Hindlimb muscle (tissue), 1 donor: ENCODE results near the gene PCGF5. TPM values are rescaled to one million over a fixed set of nuclear protein-coding genes. Genes with fewer than 3 reads are reported as not detected.
"Not testable (repeated sequence)": the region's sequence is repeated elsewhere in the genome, so short reads cannot be mapped to it uniquely, and the experiment has no call there.

Experiments used
- DNase-seq: peaks from one replicate; pipeline ENCODE4 v3.0.0-alpha.2; 2013
- polyA plus RNA-seq: library from polyadenylated mRNA; unstranded; fragments of 120-200 nt; gene quantifications from one replicate; pipeline ENCODE4 v1.2.1, GENCODE V29; 2013; ENCODE audit not compliant: insufficient read length

PCGF5 gene
- 15.6 TPM for polyA plus RNA-seq

DNA sequence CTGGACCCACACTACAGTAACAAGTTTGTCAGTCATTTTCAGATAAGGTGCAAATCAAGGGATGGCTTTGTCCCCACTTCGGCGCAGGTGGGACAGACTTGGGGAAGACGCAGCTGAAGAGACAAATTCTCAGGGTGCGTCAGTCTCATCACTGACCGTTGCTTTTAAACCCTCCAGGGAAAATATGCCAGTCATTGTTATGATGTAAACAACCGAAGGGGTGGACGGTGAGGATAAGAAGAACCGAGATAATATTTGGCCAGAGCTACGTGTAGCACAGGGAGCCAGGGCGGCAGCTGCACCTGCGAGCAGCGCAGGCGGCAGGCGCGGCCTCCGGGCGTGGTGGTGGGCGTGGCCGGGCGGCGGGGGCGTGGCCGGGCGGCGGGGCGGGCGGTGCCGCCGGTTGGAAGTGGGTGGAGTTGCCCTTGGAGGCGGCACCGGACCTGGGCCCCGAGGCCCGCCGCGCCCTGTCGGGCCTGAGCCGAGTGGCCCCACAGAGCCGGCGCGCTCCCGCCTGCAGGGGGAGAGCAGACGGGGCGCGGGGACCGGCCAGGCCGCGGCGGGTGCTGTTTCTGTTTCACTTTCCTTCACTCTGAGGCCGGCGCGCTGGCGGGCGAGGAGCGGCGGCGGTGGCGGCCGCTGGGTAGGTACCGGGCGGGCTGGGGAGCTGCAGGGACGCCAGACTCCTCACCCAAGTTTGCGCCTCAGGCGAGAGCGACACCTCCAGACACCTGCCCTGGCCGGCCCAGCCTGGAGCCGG lies at the start of gene PCGF5:
Gene PCGF5 (plus strand): TSS at position 470 of the 760 bp plus-strand sequence. CDS start 2,209 bp downstream, outside the sequence.
- DNase-seq: peak; percentile 81

DNA sequence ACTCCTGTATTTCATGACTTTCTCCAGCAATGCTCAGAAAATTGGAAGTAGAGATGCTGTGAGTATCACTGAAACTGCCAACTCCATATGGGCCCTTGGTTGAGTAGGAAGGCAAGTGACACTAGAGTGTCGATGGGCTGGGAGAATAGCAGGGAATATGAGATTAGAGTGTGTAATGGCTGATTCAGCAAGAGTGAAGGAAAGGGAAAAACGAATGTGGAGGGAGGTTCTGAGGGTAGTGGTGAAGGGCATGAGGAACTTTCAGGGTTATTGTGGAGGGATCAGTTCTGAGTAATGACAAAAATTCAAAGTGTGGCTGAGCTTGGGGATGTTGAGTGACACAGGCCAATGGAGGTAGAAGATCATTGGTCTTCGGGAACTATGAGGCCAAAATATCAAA lies 49.0 kb upstream of the PCGF5 start:
- no peak for DNase-seq

DNA sequence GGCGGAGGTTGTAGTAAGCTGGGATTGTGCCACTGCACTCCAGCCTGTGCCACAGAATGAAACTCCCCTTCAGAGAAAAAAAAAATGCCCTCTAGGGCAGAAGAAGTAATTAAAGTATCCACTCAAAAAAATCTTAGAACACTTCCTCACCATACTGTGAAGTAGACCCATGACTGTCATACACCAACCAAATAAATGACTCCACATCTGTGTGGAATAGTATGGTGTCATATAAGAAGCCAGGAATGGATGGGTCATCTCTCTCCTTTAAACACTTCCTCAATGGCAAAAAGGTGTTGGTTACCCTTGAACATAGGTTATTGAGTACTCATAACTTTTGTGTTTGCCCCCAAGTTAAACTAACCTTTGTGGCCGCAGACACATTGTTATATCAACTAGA lies 48.1 kb upstream of the PCGF5 start:
- no peak for DNase-seq

DNA sequence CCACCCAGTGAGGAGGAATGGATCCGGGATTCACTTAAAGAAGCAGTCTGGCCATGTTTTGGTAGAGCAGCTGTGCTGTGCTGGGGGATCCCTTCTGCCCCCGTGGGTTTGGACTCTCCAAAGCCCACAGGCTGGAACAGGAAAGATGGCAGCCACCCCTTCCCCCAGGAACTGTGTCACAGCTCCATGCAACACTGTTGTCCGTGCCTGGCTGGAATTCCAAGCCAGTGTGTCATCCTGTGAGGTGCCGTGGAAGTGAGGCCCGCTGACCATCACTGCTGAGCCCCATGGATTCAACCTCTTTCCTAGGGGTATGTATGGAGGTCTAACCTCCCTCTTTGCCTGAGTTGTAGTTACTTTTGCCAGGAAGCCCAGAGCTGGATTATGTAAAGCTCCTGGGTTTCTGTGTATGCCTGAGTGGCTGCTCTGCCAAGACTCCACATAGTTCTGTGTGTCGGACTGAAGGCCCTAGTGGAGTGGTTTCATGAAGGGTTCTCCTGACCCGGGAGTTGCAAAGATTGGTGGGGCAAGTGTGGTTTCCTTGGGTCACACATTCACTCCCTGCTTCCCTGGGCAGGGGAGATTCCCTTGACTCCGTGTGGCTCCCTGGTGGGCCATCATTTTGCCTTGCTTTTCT lies 35.1 kb upstream of the PCGF5 start:
- DNase-seq: no peak

DNA sequence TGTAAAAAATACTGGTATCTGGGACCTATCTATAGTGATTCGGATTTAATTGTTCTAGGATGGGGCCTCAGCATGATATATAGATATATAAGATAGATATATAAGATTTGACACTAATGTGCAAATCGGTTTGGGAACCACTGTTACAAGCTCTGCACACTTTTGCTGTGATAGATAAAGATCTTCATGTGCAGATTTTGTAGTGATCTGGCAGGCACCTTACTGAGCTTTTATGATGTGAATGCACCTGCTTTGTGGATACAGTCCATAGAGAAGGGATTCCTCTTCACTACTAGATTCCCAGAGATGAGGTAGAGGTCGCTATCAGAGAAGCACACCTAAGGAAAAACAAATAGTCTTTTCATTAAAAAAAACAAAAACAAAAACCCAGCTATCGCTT lies 33.3 kb upstream of the PCGF5 start:
- DNase-seq: no peak

DNA sequence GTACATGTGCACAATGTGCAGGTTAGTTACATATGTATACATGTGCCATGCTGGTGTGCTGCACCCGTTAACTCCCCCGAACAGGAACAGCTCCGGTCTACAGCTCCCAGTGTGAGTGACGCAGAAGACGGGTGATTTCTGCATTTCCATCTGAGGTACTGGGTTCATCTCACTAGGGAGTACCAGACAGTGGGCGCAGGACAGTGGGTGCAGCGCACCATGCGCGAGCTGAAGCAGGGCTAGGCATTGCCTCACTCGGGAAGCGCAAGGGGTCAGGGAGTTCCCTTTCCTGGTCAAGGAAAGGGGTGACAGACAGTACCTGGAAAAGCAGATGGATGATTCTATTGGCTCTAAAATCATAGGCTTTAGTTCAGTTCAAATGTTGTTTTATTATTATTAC lies 32.5 kb upstream of the PCGF5 start:
- not testable (repeated sequence) for DNase-seq

DNA sequence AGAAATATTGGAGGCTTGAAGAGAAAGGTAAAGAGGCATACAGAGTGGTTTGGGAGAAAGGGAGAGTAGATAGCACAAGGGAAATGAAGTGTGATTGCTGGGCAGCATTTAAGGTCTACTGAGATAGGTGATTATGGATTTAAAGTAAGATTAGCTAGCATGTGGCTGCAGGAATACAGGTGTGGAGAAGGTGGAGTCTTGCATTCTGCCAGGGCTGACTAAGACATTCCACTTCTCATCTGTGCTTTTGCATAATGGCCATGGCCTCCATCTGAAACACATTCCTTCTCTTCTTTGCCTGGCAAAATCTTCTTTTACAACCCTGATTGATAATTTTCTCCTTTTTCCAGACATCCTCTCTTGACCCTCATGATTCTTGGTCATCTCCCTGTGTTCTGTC lies 31.6 kb upstream of the PCGF5 start:
- no peak for DNase-seq

DNA sequence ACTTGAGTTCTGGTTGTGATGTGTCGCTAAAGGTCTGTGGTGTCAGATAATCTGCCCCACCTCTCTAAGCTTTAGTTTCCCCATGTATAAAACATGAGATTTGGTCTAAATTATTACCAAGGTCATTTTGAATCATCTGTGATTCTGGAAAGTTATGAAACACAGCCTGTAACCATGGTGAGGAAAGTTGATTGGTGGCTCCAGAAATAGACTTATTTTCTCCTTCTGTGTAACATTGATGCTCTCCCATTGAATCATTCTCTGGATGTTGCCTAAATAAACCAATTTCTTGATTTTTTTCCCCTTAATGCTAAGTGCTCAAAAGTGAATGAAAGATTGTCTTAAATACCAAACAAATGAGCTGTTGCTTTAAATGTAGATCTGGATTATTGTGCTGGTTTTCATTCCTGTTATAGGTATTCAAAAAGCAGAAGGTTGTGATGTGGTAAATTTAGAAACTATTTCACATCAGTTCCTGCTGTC lies 30.0 kb upstream of the PCGF5 start:
- DNase-seq: no peak

DNA sequence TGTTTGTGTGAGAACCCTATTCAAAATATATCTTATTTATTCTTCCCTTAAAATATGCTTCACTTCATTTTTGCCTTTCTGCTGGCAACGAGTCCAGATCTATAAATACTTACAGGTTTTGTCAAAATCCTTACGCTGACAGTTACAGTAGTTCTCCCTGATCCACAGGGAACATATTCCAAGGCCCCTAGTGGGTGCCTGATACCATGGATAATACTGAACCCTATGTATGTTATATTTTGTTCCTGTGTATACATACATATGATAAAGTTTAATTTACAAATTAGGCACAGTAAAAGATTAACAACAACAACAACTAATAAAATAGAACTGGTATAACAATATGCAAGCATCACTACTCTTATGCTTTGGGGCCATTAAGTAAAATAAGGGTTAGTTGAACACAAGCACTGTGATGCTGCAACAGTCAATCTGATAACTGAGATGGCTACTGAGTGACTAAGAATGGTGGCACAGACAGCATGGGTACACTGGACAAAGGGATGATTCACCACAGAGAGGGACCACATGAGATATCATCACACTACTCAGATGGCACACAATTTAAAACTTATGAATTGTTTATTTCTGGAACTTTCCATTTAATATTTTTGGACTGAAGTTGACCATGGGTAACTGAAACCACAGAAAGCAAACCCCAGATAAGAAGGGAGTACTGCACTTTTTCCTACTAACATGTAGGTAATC lies 29.4 kb upstream of the PCGF5 start:
- no peak for DNase-seq

DNA sequence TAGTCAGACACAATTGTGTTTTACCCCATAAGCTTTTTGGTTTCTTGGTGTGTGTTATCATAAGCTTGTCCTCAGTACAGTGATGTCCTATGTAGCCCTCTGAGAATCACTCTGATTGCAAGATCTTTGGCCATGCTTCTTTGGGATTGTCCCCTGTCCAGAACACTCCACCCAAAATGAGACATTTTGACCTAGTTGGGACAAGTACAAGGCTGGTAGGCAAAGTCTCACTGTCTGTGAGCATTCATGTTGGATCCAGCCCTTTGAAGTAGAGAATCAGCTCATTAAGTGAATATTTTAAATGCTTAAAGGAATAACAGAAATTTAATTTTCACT lies 28.9 kb upstream of the PCGF5 start:
- DNase-seq: no peak

DNA sequence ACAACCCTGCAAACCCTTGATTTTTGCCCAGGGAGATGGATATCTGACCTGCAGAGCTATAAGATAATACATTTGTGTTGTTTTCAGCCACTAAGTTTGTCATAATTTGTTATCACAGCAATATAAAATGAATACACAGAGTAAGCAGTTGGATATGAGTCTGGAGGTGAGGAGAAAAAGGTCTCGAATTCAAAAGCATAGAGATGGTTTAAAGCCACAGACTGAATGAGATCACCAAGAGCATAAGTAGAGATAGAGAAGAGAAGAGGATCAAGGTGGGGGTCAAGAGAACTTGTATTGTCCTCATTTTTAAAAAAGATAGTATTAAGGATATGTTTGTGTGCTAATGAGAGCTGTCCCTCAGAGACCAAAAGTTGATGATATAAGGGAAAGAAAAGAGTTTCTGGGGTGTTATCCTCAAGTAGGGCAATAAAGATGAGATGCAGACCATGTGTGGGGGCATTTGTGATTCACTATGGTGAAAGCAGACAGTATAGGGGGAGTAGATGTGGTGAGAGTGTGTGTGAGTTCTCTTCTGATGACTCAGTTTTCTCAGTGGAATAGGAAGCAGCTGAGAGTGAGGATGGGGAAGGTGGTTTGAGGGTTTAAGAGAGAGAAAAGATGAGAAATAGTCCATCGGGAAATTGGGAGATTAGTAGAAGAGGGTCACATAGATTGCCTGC lies 25.8 kb upstream of the PCGF5 start:
- DNase-seq: no peak

DNA sequence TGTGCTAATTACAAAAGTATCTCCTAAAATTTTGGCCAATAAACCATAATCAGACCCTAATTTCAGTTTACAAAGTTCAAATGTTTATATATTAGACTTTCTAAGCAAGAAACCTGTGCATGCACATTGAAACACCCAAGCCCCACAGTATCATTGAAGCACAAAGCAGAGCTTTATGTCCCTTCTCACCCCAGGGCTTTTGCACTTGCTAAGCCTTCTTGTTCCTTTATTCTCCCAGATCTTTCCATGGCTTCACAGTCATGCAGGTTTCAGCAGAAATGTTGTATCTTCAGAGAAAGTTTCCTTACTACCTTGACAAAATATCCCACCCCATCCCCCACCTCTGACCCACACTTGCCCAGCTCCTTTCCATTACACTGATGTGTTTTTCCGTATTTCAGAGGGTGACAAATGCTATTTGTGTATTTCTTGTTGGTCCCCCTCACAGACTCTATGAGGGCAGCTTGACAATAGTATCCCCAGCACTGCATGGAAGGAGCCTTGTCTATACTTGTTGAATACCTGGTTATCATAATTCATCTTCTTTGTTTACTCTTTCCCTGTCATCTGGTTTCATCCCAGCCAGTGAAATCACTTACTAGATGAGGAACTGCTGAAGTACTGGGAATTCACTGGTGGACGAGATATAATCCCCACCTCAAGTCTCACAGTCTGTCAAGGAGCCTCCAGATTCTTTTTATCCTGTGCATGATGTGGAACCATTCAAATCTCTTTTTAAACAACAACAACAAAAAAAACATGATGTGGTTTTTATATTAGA lies 24.0 kb upstream of the PCGF5 start:
- no peak for DNase-seq

DNA sequence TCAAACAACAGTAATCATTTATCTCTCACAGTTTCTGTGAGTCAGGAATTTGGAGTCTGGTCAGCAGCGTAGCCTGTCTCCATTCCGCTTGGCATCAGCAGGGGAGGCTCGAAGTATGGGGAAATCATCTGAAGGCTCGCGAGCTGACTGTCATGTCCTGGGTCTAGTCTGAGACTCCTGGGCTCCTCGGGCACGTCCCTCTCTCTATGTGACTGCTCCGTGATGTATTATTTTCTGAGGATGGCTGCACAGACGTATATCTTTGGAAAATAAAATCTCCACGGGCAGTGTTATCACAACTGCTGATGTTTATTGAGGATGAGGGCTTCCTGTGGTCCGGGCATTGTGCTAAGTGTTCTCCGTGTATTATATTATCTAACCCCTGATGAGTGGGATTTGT lies 23.3 kb upstream of the PCGF5 start:
- no peak for DNase-seq

DNA sequence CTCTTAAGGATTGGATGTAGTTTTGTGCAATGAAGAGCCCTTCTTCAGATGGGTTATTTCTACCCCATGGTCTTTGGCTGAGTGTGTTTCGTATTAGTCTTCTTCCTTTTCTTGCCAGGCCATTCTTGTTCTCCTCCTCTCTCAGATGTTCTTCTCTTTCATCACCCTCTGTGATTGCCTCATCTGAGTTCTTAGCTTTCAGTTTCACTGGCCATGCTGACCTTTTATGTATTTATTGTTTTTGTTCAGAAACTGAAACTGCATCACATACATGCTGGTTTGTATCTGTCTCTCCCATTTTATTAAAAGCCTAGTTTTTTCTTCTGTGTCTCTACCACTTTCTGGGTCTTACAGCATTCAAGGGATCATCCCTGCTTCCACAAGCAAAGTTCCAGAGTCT lies 21.7 kb upstream of the PCGF5 start:
- no peak for DNase-seq

DNA sequence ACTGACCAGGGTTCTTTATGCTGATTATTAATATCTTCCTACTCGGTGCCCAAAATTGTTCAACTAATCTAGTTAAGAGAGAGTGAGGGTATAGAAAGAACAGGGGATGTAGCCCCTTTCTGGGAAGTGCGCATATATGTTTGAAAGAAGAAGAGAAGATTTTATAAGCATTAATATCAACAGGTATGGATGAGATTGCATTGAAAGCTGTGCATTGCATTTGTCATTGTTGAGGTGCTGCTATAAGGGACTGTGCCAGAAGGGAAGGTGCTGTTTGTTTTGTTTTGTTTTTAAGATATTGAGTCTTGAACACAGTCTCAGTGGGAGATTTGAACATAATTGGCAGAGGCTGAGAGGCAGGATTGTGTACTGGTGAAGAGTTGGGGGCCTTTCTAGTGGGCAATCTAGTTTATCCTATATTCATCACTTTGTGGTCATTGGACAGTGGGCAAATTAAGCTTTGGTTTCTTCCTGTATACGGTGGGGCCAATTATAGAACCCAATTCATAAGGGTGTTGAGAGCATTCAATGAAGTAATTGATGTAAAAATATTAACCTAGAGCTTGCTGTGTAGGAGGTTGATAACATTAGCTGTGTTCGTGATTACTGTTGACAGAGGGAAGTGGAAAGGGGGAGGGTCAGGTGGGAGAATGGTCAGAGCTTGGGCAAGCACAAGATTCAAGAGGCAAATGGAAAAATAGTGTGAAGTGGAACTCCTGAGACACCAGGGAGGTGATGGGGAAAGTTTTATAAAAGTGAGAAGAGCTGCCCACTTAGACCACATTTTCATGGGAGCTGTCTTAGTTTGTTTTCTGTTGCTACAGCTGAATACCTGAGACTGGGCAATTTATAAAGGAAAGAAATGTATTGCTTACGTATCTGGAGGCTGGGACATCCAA lies 19.9 kb upstream of the PCGF5 start:
- DNase-seq: no peak

DNA sequence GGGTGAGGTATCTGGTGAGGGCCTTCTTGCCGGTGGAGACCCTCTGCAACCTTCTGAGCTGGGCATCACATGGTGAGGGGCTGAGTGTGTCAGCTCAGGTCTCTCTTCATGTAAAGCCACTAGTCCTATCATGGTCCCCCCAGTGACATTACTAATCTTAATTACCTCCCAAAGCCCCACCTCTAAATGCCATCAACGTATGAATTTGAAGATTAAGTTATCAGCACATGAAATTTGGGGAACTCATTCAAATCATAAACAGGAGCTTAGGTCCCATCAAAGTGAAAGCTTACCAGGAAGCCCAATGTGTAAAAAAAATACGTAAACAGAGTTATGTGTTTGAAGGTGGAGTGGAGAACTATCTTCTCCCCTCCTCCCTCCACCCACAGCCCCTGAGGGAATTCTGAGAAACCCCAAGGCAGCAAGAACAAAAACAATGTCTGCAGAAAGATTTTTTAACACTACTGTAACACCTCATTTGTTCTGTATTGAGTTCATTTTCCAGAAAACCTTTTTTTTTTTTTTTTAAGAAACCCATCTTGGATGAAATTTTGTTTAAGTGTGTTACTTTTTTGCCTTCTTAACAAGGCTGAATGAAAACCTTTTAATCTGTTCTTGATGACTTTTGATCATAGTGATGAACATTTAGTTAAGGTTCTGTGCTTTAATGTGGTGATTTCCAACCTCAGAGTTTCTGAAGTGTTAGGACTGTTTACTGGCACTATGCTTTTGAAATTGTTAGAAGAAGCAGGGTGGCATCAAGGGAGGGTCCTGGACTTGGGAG lies 19.1 kb upstream of the PCGF5 start:
- no peak for DNase-seq

DNA sequence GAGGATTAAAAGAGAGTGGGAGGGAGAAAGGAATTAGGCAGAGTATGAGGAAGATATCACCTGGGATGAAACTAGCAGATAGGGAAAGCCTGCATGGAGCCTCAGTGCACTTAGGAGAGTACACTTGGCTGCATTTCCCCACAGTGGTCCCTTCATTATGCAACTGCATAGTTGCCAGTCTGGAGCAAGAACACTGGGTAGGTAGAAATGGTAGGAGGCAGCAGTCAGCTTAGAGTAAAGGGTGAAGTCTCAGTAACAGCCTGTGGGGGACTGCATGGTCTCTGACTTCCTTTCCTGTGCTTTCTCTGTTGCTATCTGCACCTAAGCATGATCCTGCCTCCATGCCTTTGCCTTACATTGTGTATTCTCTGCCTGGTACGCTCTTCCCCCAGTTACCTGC lies 14.0 kb upstream of the PCGF5 start:
- DNase-seq: no peak

DNA sequence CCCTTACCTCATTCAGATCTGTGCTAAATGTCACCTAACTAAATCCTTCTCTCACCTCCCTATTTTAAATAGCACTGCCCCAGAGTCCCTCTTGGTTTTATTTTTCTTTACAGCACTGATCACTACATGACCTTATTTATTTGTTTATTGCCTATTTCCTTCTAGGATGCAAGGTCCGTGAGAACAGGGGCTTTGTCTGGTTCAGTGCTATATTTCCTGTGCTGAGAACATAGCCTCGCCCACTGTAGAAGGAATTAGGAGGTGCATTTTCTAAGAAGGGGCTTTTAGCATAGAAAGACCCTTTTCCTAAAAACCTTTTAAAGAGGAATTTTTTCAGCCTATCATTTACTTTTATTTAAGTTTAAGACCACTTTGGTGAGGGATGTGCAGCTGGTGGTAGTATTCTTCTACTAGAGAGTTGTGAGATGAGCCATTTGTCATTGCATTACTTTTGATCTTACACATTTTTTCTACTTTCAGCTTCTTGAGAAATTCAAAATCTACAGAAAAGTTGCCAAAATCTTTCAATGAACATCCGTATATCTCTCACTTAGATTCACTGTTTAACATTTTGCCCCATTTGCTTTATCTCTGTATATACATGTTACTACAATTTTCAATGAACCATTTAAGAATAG lies 13.5 kb upstream of the PCGF5 start:
- no peak for DNase-seq

DNA sequence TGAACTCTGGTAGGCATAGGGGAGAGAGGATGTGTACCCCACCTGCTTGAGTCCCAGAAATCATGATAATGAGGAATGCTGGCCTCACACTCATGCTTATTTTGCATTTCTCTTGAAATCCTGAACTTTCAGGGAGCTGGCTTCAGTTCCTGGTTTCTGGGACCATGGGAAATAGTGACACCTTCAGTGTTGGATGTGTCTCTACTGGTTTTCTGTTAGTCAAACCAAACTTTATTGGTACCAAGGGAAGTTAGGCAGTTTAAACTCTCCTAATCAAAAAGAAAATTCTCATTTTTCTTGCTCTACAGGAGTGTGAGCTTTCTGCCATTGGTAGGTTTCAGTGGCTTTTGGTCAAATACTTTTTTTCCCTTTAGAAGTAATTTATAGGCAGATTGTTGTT lies 11.8 kb upstream of the PCGF5 start:
- DNase-seq: no peak

DNA sequence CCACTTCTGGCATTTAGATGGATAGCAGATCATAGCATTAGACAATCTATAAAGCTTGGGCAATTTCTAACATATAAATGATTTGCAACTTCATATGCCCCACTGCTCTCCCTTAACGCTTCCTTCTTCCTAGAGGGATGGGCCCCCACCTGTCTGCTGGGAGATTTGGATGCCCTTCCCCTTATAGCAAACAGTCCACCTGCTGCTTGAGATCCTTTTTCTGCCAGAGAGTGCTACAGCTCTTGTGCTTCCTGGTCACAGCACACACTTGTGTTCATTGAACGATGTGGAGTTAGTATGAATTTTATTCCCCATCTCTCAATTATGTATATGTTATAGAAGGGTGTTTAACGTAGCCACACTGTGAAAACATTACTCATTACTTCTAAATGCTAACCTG lies 10.4 kb upstream of the PCGF5 start:
- no peak for DNase-seq
